CD14-positive monocyte (primary cell): ENCODE data around the gene DNTT. TPM values are rescaled to one million over a fixed set of nuclear protein-coding genes. Genes with fewer than 3 reads are reported as not detected.

Experiments used
- DNase-seq, 3 donors: peaks; one replicate each; pipeline ENCODE4 v3.0.0-alpha.2; 2011 to 2022
- H2AFZ ChIP-seq: 2 replicates; pipeline ENCODE4 v1.6.0; 2012; ENCODE audit warnings: mild to moderate bottlenecking, low read depth, low read length, inconsistent platforms; ENCODE audit not compliant: insufficient read depth, poor library complexity, severe bottlenecking
- H3K27ac ChIP-seq, 2 donors: 1 replicate in 1 of 2; 2 replicates in 1 of 2; pipeline ENCODE4 v1.5.1; 2012 to 2013; ENCODE audit warnings: low read length in 2 of 2, control low read depth in 1 of 2, inconsistent platforms in 1 of 2, low read depth in 1 of 2, mild to moderate bottlenecking in 1 of 2
- H3K27me3 ChIP-seq, 2 donors: one replicate each; pipeline versions ENCODE4 v1.6.0 to v1.6.1; 2011 to 2013; ENCODE audit warnings: low read length in 2 of 2; ENCODE audit not compliant: control insufficient read depth in 2 of 2, insufficient read depth in 2 of 2
- H3K36me3 ChIP-seq, 2 donors: replicated peaks in 1 of 2; 1 replicate in 1 of 2; 2 replicates in 1 of 2; pipeline versions ENCODE4 v1.5.1 to v1.6.1; 2012 to 2013; ENCODE audit warnings: low read length in 2 of 2, control low read depth in 1 of 2, inconsistent platforms in 1 of 2, mild to moderate bottlenecking in 1 of 2; ENCODE audit not compliant: insufficient read depth in 2 of 2, control insufficient read depth in 1 of 2
- H3K4me1 ChIP-seq, 2 donors: 1 replicate in 1 of 2; 2 replicates in 1 of 2; pipeline versions ENCODE4 v1.5.1 to v1.6.1; 2012 to 2013; ENCODE audit warnings: low read length in 2 of 2, control low read depth in 1 of 2, inconsistent platforms in 1 of 2, mild to moderate bottlenecking in 1 of 2, moderate library complexity in 1 of 2; ENCODE audit not compliant: insufficient read depth in 2 of 2, control insufficient read depth in 1 of 2
- H3K4me2 ChIP-seq: replicated peaks from 2 replicates; pipeline ENCODE3; 2012; ENCODE audit warnings: low read length, moderate library complexity, mild to moderate bottlenecking; ENCODE audit not compliant: poor library complexity, severe bottlenecking; ENCODE audit errors: extremely low read depth
- H3K4me3 ChIP-seq, 3 experiments: fragments of 200-600 bp in 1 of 3; sonication (generic) in 1 of 3; replicated peaks in 1 of 3; 1 replicate in 2 of 3; 2 replicates in 1 of 3; pipeline ENCODE4 v1.5.1; 2011 to 2013; ENCODE audit warnings: low read length in 3 of 3, mild to moderate bottlenecking in 3 of 3, control low read depth in 2 of 3, low read depth in 2 of 3, inconsistent platforms in 1 of 3, moderate library complexity in 1 of 3
- H3K79me2 ChIP-seq: 2 replicates; pipeline ENCODE4 v1.6.0; 2012; ENCODE audit warnings: mild to moderate bottlenecking, control low read depth, inconsistent platforms, low read length, moderate library complexity; ENCODE audit not compliant: insufficient read depth
- H3K9ac ChIP-seq: 2 replicates; pipeline ENCODE4 v1.6.0; 2017; ENCODE audit warnings: low read length, mild to moderate bottlenecking; ENCODE audit not compliant: insufficient read depth, poor library complexity, severe bottlenecking
- H3K9me3 ChIP-seq, 2 donors: replicated peaks in 1 of 2; 1 replicate in 1 of 2; 2 replicates in 1 of 2; pipeline versions ENCODE4 v1.5.1 to v1.6.1; 2012 to 2013; ENCODE audit warnings: low read length in 2 of 2, control low read depth in 1 of 2; ENCODE audit not compliant: control insufficient read depth in 1 of 2, insufficient read depth in 1 of 2
- H4K20me1 ChIP-seq: 2 replicates; pipeline ENCODE4 v1.6.0; 2012; ENCODE audit warnings: mild to moderate bottlenecking, low read length, control low read depth, moderate library complexity; ENCODE audit not compliant: insufficient read depth
- H3K27ac Mint-ChIP-seq, 7 donors: one replicate each; pipeline ENCODE4 v1.8.0; 2020; ENCODE audit warnings: mild to moderate bottlenecking in 7 of 7, mixed read lengths in 7 of 7, moderate library complexity in 6 of 7, inconsistent platforms in 2 of 7
- H3K27me3 Mint-ChIP-seq, 3 donors: one replicate each; pipeline ENCODE4 v1.8.0; 2021 to 2022; ENCODE audit warnings: low read depth in 3 of 3, mild to moderate bottlenecking in 3 of 3, mixed read lengths in 3 of 3, moderate library complexity in 3 of 3, inconsistent platforms in 1 of 3
- H3K36me3 Mint-ChIP-seq, 2 donors: one replicate each; pipeline ENCODE4 v1.8.0; 2020; ENCODE audit warnings: mixed read lengths in 2 of 2, inconsistent platforms in 1 of 2, mild to moderate bottlenecking in 1 of 2
- H3K4me1 Mint-ChIP-seq: one replicate; pipeline ENCODE4 v1.8.0; 2020; ENCODE audit warnings: mild to moderate bottlenecking, mixed read lengths
- H3K4me3 Mint-ChIP-seq, 2 donors: one replicate each; pipeline ENCODE4 v1.8.0; 2020; ENCODE audit warnings: mild to moderate bottlenecking in 2 of 2, mixed read lengths in 2 of 2, moderate library complexity in 1 of 2
- H3K9me3 Mint-ChIP-seq, 7 donors: one replicate each; pipeline ENCODE4 v1.8.0; 2020 to 2022; ENCODE audit warnings: mixed read lengths in 7 of 7, mild to moderate bottlenecking in 6 of 7, moderate library complexity in 6 of 7, inconsistent platforms in 2 of 7
- WGBS: methylation state at CpG from one replicate; pipeline ENCODE4 v1.1.5; 2013; ENCODE audit warnings: missing lambda C conversion rate; ENCODE audit not compliant: insufficient coverage; 5-methylcytosine and 5-hydroxymethylcytosine counted together
- intact Hi-C, 2 donors: fragments of 100-400 bp; cut with micrococcal nuclease; formaldehyde crosslinking; loops; one replicate each; pipeline versions ENCODE4 v1.15.0 to v1.15.1; 2023
- polyA plus RNA-seq, 3 donors: library from polyadenylated mRNA; depleted of rRNA in 1 of 3; unstranded in 2 of 3; stranded (reverse) in 1 of 3; fragments of 300-500 nt in 2 of 3; fragments of >200 nt in 1 of 3; fragmentation: Illumina TruSeq in 2 of 3; gene quantifications; 1 replicate in 2 of 3; 2 replicates in 1 of 3; pipeline ENCODE4 v1.2.3, GENCODE V29; 2012 to 2021
- TF ChIP-seq, protein P1 (sequence below): fragments of 200-600 bp; IDR thresholded peaks from one replicate; pipeline ENCODE4 v1.8.0; 2022; ENCODE audit warnings: antibody characterized with exemption, mild to moderate bottlenecking

The DNTT gene
- polyA plus RNA-seq, 3 donors = not detected

- Mint-ChIP-seq H3K27ac (no peak overlapping the region), H3K36me3 (no peaks in the 10 kb centered on the region), H3K9me3 (no peaks in the 10 kb centered on the region), H3K4me3 (no peak overlapping the region), H3K27me3 (peaks cover 0 to 2% (median 0%) of the 10 kb centered on the region in 3 donors), H3K4me1 (peaks cover 33% of the 10 kb centered on the region)
- peaks cover 31 to 33% of the 10 kb centered on the region in 2 donors for H3K4me1 ChIP-seq
- no peak overlapping the region for H3K4me2 ChIP-seq
- DNase-seq = no peak
- H3K36me3 ChIP-seq = no peaks in the 10 kb centered on the region
- H3K79me2 ChIP-seq = no peaks in the 10 kb centered on the region
- H4K20me1 ChIP-seq = no peaks in the 10 kb centered on the region
- TF ChIP-seq, protein P1, sequence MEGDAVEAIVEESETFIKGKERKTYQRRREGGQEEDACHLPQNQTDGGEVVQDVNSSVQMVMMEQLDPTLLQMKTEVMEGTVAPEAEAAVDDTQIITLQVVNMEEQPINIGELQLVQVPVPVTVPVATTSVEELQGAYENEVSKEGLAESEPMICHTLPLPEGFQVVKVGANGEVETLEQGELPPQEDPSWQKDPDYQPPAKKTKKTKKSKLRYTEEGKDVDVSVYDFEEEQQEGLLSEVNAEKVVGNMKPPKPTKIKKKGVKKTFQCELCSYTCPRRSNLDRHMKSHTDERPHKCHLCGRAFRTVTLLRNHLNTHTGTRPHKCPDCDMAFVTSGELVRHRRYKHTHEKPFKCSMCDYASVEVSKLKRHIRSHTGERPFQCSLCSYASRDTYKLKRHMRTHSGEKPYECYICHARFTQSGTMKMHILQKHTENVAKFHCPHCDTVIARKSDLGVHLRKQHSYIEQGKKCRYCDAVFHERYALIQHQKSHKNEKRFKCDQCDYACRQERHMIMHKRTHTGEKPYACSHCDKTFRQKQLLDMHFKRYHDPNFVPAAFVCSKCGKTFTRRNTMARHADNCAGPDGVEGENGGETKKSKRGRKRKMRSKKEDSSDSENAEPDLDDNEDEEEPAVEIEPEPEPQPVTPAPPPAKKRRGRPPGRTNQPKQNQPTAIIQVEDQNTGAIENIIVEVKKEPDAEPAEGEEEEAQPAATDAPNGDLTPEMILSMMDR = no peak
- no peaks in the 10 kb centered on the region for H3K9me3 ChIP-seq
- H3K4me3 ChIP-seq = no peak overlapping the region
- no peak overlapping the region for H3K9ac ChIP-seq
- H2AFZ ChIP-seq = no peak overlapping the region
- no peak overlapping the region for H3K27ac ChIP-seq
- H3K27me3 ChIP-seq = no peaks in the 10 kb centered on the region
- no CpG with 5 or more reads among the region's 2 CpGs for WGBS
- intact Hi-C loops = no loop called here
Measured at GRCh38 chr10:96275685-96276418, 28.4 kb upstream of the DNTT start.

GRCh38 chr10:96276426-96276825 lies 27.8 kb upstream of the DNTT start:
- H3K4me3 Mint-ChIP-seq = no peak overlapping the region
- no peaks in the 10 kb centered on the region for H3K36me3 Mint-ChIP-seq
- Histone ChIP-seq H3K4me3 (no peak overlapping the region), H3K9me3 (no peaks in the 10 kb centered on the region), H3K79me2 (no peaks in the 10 kb centered on the region), H3K4me1 (peaks cover 25 to 27% of the 10 kb centered on the region in 2 donors), H3K9ac (no peak overlapping the region), H3K36me3 (no peaks in the 10 kb centered on the region), H2AFZ (no peak overlapping the region), H4K20me1 (no peaks in the 10 kb centered on the region), H3K27ac (no peak overlapping the region), H3K27me3 (no peaks in the 10 kb centered on the region), H3K4me2 (no peak overlapping the region)
- no peak for DNase-seq
- H3K27ac Mint-ChIP-seq = no peak overlapping the region
- peaks cover 0 to 2% (median 0%) of the 10 kb centered on the region in 3 donors for H3K27me3 Mint-ChIP-seq
- peaks cover 27% of the 10 kb centered on the region for H3K4me1 Mint-ChIP-seq
- TF ChIP-seq, protein P1 = no peak
- H3K9me3 Mint-ChIP-seq = no peaks in the 10 kb centered on the region
- intact Hi-C loops = no loop called here
- 91% methylated on average over 4 of the region's 6 CpGs for WGBS
